22Rv1 (cell line): ENCODE data around the gene RPL10A.

Source experiments
- H3K27ac ChIP-seq: fragments of 450-650 bp; 2 replicates; pipeline ENCODE4 v1.5.1; 2017
- CTCF ChIP-seq: fragments of 450-650 bp; IDR thresholded peaks from 2 replicates; pipeline ENCODE4 v1.5.1; 2017; ENCODE audit warnings: mild to moderate bottlenecking
- ZFX ChIP-seq: fragments of 450-650 bp; IDR thresholded peaks from 2 replicates; pipeline ENCODE4 v1.6.1; 2017; ENCODE audit warnings: antibody characterized with exemption, borderline replicate concordance

RPL10A gene

GRCh38 chr6:35461270-35461669 lies 6.9 kb upstream of the RPL10A start:
- TF ChIP-seq ZFX = no peak
- TF ChIP-seq CTCF = no peak
- no peak overlapping the region for H3K27ac ChIP-seq

- TF ChIP-seq ZFX (no peak), CTCF (no peak)
- H3K27ac ChIP-seq = no peak overlapping the region
Observed at GRCh38 chr6:35463292-35463691, 4.9 kb upstream of the RPL10A start.

- TF ChIP-seq CTCF = no peak
- TF ChIP-seq ZFX = no peak
- no peak overlapping the region for H3K27ac ChIP-seq
Observed at GRCh38 chr6:35465646-35466045, 2.6 kb upstream of the RPL10A start.

GRCh38 chr6:35468980-35469750 lies 964 bp downstream of the RPL10A start:
- peak overlapping the region; percentile 94 for H3K27ac ChIP-seq
- TF ChIP-seq CTCF (no peak), ZFX (no peak)

- TF ChIP-seq CTCF (no peak), ZFX (no peak)
- peak overlapping the region; percentile 94 for H3K27ac ChIP-seq
Observed at GRCh38 chr6:35469751-35470662, 1.8 kb downstream of the RPL10A start.

- TF ChIP-seq CTCF (no peak), ZFX (no peak)
- H3K27ac ChIP-seq = peak overlapping the region; percentile 94
Observed at GRCh38 chr6:35470663-35471120, 2.5 kb downstream of the RPL10A start.
